Activated CD4-positive, alpha-beta T cell treated with anti-CD3 and anti-CD28 coated beads, Interleukin-2, amount 50 U/mL, for 1 hour (primary cell): Measurements from ENCODE around the gene ZBTB48.

Experiments
- DNase-seq: peaks from one replicate; pipeline ENCODE4 v3.0.0-alpha.2; 2020

The ZBTB48 gene

GRCh38 chr1:6574025-6574620, 5.7 kb upstream of the ZBTB48 start:
- DNase-seq: no peak

DNA sequence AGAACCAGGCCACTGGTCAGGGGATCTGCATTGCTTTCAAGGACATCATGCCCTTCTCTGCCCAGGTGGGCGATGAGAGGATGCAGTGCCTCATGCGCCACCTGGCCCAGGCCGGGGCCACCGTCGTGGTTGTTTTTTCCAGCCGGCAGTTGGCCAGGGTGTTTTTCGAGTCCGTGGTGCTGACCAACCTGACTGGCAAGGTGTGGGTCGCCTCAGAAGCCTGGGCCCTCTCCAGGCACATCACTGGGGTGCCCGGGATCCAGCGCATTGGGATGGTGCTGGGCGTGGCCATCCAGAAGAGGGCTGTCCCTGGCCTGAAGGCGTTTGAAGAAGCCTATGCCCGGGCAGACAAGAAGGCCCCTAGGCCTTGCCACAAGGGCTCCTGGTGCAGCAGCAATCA, 5.0 kb upstream of the ZBTB48 start:
- DNase-seq: no peak

DNA sequence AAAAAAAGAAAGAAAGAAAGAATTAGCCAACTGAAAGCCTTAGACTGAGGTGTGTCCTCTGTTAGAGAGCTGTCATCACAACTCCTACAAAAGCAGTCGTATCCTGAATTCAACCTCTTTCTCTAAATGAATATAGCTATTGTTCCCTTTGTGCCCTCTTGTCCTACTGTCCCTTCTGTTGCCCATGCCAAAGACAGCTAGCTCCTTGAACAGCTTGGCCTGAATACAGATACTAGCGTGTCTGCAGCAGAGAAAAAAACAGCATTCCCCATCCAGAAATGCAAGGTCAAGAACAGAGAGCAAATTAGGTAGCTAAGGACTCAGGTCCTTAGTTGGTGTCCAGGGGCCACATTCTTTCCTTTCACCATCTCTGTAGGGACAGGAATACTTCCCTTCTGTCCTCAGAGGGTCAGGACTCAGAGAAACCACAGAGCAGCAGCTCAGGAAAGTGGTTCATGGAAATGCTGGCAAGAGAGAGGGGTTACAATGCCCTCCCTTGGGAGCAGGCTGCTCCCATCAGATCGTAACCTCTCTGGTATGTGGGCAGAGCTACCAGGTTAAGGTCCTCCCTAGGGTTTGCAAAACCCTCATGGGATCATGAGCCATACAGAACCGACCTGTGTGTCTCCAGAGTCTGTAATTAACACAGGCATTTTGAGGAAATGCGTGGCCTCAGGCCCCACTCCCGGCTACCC, 1.8 kb upstream of the ZBTB48 start:
- DNase-seq: no peak

DNA sequence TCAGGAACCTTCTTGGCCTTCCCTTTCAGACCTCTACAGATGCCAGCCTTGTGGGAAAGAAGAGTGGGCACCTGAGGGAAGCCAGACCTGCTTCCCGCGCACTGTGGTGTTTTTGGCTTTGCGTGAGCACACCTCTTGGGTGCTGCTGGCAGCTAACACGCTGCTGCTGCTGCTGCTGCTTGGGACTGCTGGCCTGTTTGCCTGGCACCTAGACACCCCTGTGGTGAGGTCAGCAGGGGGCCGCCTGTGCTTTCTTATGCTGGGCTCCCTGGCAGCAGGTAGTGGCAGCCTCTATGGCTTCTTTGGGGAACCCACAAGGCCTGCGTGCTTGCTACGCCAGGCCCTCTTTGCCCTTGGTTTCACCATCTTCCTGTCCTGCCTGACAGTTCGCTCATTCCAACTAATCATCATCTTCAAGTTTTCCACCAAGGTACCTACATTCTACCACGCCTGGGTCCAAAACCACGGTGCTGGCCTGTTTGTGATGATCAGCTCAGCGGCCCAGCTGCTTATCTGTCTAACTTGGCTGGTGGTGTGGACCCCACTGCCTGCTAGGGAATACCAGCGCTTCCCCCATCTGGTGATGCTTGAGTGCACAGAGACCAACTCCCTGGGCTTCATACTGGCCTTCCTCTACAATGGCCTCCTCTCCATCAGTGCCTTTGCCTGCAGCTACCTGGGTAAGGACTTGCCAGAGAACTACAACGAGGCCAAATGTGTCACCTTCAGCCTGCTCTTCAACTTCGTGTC, 995 bp upstream of the ZBTB48 start:
- DNase-seq: no peak

GRCh38 chr1:6580119-6580592, 362 bp downstream of the ZBTB48 start:
- no peak for DNase-seq

DNA sequence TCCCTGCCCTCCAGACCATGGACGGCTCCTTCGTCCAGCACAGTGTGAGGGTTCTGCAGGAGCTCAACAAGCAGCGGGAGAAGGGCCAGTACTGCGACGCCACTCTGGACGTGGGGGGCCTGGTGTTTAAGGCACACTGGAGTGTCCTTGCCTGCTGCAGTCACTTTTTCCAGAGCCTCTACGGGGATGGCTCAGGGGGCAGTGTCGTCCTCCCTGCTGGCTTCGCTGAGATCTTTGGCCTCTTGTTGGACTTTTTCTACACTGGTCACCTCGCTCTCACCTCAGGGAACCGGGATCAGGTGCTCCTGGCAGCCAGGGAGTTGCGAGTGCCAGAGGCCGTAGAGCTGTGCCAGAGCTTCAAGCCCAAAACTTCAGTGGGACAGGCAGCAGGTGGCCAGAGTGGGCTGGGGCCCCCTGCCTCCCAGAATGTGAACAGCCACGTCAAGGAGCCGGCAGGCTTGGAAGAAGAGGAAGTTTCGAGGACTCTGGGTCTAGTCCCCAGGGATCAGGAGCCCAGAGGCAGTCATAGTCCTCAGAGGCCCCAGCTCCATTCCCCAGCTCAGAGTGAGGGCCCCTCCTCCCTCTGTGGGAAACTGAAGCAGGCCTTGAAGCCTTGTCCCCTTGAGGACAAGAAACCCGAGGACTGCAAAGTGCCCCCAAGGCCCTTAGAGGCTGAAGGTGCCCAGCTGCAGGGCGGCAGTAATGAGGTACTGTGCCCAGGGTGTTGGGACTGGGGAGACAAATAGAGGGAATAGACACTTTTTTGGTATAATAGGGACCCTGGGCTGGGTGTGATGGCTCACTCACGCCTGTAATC, 1.0 kb downstream of the ZBTB48 start:
- DNase-seq: no peak

- no peak for DNase-seq
Observed at GRCh38 chr1:6581561-6582305, 1.9 kb downstream of the ZBTB48 start.

DNA sequence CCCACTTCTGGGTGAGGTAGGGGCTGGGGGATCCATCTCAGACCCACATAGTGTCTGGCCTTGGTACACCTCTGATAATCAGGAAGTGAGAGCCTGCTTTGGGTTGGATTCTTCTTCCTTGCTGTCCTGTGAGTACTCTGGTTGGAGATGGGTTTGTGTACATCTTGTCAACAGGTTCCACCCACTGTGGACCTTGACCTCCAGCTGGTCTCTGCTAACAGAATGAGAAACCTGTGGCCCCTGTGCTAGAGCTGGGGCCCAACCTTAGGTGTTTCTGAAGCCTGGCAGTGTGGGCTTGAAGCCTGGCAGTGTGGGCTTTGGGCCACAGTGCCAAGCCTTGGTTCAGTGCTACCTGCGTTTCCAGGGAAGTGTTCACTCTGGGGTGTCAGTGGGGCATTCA, 2.6 kb downstream of the ZBTB48 start:
- DNase-seq: no peak

DNA sequence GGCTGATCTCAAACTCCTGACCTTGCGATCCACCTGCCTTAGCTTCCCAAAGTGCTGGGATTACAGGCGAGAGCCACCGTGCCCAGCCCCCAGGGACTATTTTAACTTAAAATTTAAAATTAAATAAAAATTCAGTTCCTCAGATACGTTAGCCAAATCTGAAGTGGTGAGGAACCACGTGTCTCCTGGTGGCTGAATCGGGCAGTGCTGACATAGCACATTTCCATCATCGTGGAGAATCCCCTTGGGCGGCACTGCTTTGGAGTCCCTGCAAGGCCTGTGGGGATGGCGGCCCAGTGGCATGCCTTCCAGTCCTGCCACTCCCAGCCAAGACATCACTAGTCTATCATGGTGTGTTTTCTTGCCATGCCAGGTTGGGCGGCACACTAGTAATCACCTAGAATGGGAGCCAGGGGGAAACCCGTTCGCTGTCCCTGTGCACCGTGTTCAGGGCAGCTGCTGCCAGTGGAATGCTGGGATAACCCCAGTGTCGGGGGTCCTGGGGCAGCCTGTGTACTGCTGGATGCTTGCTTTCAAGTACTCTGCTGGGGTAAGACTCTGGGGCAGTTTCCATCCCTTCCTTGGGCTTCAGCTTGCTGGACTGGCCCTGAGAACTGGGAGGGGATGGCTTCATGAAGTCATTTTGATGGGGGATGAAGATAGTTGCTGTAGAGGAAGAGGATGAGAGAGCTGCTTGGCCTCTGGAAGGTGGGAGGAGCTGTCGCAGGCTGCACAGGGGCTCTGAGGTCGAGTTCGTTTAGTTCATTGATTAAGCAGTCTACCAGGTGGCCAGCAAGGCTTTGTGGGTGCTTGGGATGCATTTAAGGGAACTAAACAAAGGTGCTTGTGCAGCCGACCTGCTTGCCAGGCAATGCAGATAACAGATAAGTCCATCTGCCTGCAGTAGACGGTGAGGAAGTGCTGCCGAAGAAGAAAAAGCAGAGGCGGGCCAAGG, 4.6 kb downstream of the ZBTB48 start:
- DNase-seq: no peak

DNA sequence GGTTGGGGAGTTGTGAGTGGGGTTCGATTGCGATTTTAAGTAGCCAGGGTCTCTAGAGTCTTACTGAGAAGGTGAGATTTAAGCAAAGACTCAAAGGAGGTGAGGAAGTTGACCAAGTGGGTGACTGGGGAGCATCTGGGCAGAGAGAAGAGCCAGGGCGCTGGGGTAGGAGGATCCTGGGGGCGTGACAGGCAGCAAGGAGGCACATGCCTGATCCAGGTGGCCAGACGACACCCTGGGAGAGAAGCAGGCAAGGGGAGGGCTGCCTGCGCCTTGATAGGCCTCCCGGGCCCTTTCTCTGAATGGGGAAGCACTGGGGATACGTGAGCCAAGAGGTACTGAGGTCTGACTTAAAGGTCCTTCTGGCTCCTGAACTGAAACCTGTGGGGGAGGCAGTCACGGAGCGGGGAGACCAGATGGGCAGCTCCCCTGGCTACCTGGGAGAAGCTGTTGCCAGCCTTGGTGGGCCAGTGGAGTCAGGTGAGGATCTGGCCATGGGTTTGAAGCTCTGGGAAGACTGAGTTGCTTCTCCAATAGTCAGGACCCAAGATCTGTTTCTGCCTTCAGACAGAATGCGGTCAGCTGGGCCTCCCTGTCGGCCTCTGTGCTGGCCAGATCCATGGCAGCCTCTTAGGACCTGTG, 5.4 kb downstream of the ZBTB48 start:
- no peak for DNase-seq

GRCh38 chr1:6585841-6586240, 6.0 kb downstream of the ZBTB48 start:
- no peak for DNase-seq

GRCh38 chr1:6586404-6586816, 6.6 kb downstream of the ZBTB48 start:
- DNase-seq: no peak

DNA sequence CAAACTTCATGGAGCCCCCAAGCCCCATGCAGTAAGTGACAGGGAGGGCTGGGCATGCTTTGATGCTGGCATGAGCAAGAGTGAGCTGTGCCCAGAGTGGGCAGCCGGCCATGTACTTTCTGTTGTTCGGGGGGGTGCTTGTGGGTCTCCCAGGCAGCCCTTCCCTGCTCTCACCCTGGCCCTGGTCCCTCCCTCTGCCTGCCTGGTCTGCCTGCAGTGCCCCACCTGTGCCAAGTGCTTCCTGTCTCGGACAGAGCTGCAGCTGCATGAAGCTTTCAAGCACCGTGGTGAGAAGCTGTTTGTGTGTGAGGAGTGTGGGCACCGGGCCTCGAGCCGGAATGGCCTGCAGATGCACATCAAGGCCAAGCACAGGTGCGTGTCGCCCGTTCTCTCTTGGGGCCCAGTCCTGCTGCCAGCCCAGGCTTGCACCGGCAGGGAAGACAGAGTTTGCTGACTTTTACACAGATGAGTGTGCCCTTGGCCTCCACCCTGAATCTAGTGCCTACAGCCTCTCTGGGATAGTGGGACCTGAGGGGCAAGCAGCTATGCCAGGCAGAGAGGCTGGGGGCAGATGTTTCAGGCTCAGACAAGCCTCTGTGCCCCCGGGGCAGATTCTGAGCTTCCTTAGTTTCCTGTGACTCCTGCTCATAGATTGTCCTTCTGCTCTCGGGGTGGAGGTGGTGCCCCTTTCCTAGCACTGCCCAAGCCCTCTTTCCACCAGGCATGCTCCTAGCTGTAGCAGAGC, 7.6 kb downstream of the ZBTB48 start:
- no peak for DNase-seq

DNA sequence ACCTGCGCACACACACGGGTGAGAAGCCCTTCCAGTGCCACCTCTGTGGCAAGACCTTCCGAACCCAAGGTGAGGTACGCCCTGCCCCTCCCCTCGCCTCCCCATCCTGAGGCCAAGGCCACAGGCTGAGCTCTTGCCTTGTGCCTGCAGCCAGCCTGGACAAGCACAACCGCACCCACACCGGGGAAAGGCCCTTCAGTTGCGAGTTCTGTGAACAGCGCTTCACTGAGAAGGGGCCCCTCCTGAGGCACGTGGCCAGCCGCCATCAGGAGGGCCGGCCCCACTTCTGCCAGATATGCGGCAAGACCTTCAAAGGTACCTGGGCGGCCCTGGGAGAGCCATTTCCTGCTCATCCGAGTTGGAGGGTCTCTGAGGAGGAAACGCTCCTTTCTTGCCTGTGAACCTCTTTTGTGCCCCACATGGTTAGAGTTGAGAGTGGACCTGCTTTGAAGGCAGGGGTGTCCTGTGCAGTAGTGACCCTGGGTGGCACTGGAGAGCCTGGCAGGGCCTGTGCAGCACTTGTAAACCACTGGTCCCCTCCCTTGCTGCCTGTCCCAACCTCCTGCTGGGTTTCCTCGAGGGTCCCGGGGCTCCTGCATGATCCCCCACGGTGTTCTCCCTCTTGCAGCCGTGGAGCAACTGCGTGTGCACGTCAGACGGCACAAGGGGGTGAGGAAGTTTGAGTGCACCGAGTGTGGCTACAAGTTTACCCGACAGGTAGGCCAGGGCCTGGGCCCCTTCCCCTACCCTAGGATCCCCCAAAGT, 8.5 kb downstream of the ZBTB48 start:
- no peak for DNase-seq

DNA sequence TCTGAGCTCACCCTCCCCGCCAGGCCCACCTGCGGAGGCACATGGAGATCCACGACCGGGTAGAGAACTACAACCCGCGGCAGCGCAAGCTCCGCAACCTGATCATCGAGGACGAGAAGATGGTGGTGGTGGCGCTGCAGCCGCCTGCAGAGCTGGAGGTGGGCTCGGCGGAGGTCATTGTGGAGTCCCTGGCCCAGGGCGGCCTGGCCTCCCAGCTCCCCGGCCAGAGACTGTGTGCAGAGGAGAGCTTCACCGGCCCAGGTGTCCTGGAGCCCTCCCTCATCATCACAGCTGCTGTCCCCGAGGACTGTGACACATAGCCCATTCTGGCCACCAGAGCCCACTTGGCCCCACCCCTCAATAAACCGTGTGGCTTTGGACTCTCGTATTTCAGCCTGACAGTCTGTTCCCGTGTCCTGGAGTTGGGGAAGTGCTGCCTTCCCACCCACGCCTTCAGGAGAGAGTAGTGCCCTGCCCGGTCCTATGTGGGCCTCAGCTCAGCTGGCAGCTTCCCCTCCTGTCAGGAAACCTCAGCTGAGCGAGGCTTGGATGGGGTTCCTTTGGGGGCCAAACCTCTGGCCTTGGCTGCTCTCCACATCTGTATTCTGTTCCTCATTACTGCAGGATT, 9.2 kb downstream of the ZBTB48 start:
- DNase-seq: no peak

GRCh38 chr1:6590046-6590445, 10.3 kb downstream of the ZBTB48 start:
- no peak for DNase-seq

DNA sequence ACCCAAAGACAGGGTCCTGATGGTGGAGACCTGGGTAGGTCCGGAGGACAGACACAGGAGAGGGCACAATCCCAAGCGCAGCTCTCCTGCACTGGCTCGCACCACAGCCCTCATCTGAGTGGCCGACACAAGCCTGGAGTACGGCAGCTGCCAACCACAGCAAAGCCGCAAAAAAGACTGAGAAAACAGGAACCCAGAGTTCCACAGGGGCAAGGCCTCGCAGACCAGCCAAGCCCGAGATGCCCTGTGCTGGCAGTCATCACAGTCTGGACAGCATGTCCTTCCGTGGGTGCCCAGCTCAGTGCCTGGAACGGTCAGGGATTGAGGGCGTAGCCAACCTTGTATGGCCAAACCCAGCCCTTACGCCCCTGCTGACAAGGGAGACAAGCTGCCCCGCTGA, 11.4 kb downstream of the ZBTB48 start:
- DNase-seq: no peak

- no peak for DNase-seq
Observed at GRCh38 chr1:6591644-6592043, 11.8 kb downstream of the ZBTB48 start.

- DNase-seq: no peak
Observed at GRCh38 chr1:6592441-6592840, 12.6 kb downstream of the ZBTB48 start.
